ENCODE measurements around the gene NEDD4L.

DNA sequence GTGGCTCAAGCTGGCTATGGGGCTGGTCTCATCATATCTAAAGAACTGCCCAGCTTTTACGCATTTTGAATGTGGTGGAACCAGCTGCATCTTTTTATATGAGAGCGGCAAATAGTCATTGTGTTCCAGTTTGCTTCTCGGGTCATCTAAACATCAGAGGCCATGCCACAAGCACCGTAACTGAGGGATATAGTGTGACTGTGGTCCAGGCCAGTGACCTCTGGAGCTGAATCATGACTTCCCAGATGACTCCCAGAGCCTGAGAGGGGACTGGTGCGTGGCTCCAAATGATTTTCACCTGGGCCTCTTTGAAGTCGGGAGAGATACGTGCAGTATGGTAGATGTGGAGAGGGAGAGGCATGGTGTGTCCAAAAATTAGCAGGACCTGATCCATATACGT lies 271.0 kb downstream of the NEDD4L start:
- TF ChIP-seq, protein P1, sequence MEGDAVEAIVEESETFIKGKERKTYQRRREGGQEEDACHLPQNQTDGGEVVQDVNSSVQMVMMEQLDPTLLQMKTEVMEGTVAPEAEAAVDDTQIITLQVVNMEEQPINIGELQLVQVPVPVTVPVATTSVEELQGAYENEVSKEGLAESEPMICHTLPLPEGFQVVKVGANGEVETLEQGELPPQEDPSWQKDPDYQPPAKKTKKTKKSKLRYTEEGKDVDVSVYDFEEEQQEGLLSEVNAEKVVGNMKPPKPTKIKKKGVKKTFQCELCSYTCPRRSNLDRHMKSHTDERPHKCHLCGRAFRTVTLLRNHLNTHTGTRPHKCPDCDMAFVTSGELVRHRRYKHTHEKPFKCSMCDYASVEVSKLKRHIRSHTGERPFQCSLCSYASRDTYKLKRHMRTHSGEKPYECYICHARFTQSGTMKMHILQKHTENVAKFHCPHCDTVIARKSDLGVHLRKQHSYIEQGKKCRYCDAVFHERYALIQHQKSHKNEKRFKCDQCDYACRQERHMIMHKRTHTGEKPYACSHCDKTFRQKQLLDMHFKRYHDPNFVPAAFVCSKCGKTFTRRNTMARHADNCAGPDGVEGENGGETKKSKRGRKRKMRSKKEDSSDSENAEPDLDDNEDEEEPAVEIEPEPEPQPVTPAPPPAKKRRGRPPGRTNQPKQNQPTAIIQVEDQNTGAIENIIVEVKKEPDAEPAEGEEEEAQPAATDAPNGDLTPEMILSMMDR (IDR thresholded peaks at IDR 0.05): no peak
- no peak for TF ChIP-seq EZH2 (IDR thresholded peaks at IDR 0.05; ENCODE audit: borderline replicate concordance, insufficient read depth, low read depth, low read length, poor library complexity, severe bottlenecking)

Data from B cell (primary cell).